ENCODE data around the gene TEX35.

TEX35 gene

DNA sequence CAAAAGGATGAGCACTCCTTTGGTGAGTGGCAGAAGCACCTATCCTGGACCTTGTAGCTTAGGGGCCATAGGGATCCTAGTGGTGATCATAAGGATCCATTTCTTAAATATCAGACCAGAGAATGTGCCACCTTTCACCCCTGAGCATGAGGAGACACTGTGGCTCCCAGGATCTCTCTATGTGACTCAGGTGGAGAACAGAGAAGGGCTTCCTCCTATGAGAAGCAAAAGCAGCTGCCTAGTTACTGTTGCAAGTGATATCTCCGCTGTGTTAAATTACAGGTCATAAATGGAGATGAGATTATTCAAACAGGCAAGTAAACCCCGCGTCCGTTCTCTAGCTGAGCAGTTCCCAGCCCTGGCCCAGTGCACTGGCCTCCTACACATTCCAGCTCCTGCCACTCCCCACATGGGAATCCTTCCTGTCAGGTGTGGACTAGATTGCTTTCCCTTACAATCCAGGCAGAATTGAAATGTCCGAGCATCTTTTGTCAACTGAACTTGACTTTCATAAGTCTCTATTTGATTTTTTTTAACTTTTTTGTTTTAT lies 42.4 kb upstream of the TEX35 start:
- no peak for DNase-seq (ENCODE audit: extremely low read depth, insufficient read length)
- TF ChIP-seq, protein P1, sequence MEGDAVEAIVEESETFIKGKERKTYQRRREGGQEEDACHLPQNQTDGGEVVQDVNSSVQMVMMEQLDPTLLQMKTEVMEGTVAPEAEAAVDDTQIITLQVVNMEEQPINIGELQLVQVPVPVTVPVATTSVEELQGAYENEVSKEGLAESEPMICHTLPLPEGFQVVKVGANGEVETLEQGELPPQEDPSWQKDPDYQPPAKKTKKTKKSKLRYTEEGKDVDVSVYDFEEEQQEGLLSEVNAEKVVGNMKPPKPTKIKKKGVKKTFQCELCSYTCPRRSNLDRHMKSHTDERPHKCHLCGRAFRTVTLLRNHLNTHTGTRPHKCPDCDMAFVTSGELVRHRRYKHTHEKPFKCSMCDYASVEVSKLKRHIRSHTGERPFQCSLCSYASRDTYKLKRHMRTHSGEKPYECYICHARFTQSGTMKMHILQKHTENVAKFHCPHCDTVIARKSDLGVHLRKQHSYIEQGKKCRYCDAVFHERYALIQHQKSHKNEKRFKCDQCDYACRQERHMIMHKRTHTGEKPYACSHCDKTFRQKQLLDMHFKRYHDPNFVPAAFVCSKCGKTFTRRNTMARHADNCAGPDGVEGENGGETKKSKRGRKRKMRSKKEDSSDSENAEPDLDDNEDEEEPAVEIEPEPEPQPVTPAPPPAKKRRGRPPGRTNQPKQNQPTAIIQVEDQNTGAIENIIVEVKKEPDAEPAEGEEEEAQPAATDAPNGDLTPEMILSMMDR (IDR thresholded peaks at IDR 0.05; ENCODE audit: insufficient read depth, low read length, poor library complexity, severe bottlenecking): no peak
- no peaks in the 10 kb centered on the region for H3K36me3 ChIP-seq (ENCODE audit: control insufficient read depth, insufficient read depth, low read length)
- no peaks in the 10 kb centered on the region; the same call in 1 of the 2 replicates for H3K27me3 ChIP-seq (replicated peaks; ENCODE audit: control insufficient read depth, insufficient read depth, low read length)
- H3K4me3 ChIP-seq (replicated peaks; ENCODE audit: low read depth, low read length): no peak overlapping the region

GRCh38 chr1:178472531-178472930 lies 40.4 kb upstream of the TEX35 start:
- DNase-seq (ENCODE audit: extremely low read depth, insufficient read length): no peak
- TF ChIP-seq, protein P1 (IDR thresholded peaks at IDR 0.05; ENCODE audit: insufficient read depth, low read length, poor library complexity, severe bottlenecking): peak; percentile 5
- Histone ChIP-seq H3K4me3 (replicated peaks; ENCODE audit: low read depth, low read length) (no peak overlapping the region), H3K27me3 (replicated peaks; ENCODE audit: control insufficient read depth, insufficient read depth, low read length) (no peaks in the 10 kb centered on the region; the same call in 1 of the 2 replicates), H3K36me3 (ENCODE audit: control insufficient read depth, insufficient read depth, low read length) (no peaks in the 10 kb centered on the region)

DNA sequence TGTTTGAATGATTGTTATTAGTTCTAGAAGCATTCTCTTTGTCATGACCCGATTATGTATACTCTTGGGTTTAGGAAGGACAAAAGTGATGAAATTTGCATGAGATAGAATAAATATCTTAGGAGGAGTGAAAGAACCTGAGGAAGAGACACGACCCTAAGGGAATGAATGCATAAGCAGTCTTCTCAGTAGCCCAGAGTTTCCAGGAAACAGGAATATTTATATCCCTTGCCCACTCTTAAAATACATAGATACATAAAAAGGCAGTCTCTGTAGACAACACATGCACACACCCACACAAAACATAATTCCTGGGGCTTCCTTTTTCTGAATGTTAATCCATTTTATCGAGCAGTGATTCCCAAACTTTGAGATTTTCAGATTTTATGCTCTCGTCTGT lies 35.5 kb upstream of the TEX35 start:
- no peak for DNase-seq (ENCODE audit: extremely low read depth, insufficient read length)
- no peak overlapping the region for H3K4me3 ChIP-seq (replicated peaks; ENCODE audit: low read depth, low read length)
- no peaks in the 10 kb centered on the region for H3K27me3 ChIP-seq (replicated peaks; ENCODE audit: control insufficient read depth, insufficient read depth, low read length)
- H3K36me3 ChIP-seq (ENCODE audit: control insufficient read depth, insufficient read depth, low read length): no peaks in the 10 kb centered on the region
- TF ChIP-seq, protein P1 (IDR thresholded peaks at IDR 0.05; ENCODE audit: insufficient read depth, low read length, poor library complexity, severe bottlenecking): no peak

GRCh38 chr1:178477841-178478240 lies 35.1 kb upstream of the TEX35 start:
- H3K27me3 ChIP-seq (replicated peaks; ENCODE audit: control insufficient read depth, insufficient read depth, low read length): no peaks in the 10 kb centered on the region
- no peak overlapping the region for H3K4me3 ChIP-seq (replicated peaks; ENCODE audit: low read depth, low read length)
- DNase-seq (ENCODE audit: extremely low read depth, insufficient read length): no peak
- H3K36me3 ChIP-seq (ENCODE audit: control insufficient read depth, insufficient read depth, low read length): no peaks in the 10 kb centered on the region
- TF ChIP-seq, protein P1 (IDR thresholded peaks at IDR 0.05; ENCODE audit: insufficient read depth, low read length, poor library complexity, severe bottlenecking): no peak

GRCh38 chr1:178483251-178483957 lies 29.5 kb upstream of the TEX35 start:
- DNase-seq (ENCODE audit: extremely low read depth, insufficient read length): no peak
- Histone ChIP-seq H3K36me3 (ENCODE audit: control insufficient read depth, insufficient read depth, low read length) (no peaks in the 10 kb centered on the region), H3K4me3 (replicated peaks; ENCODE audit: low read depth, low read length) (no peak overlapping the region), H3K27me3 (replicated peaks; ENCODE audit: control insufficient read depth, insufficient read depth, low read length) (no peaks in the 10 kb centered on the region; the same call in 1 of the 2 replicates)
- TF ChIP-seq, protein P1 (IDR thresholded peaks at IDR 0.05; ENCODE audit: insufficient read depth, low read length, poor library complexity, severe bottlenecking): no peak

Data from GM06990 (cell line).